Measurements from ENCODE around the gene LRRC4C.

Gene LRRC4C

GRCh38 chr11:40132912-40133311 is 1326.5 kb downstream of the LRRC4C start:
- H3K9me3 ChIP-seq (ENCODE audit: low read length), result no peaks in the 10 kb centered on the region
- TF ChIP-seq EZH2 (IDR thresholded peaks at IDR 0.05; ENCODE audit: borderline replicate concordance, low read length) (no peak), CTCF (IDR thresholded peaks at IDR 0.05; ENCODE audit: low read length) (no peak)

GRCh38 chr11:40130427-40130826 is 1329.0 kb downstream of the LRRC4C start:
- Histone ChIP-seq H3K9me3 (ENCODE audit: low read length) (no peaks in the 10 kb centered on the region), H3K27ac (ENCODE audit: low read depth, low read length, poor library complexity, severe bottlenecking) (no peak overlapping the region), H3F3A (ENCODE audit: insufficient read depth, low read length) (no peaks in the 10 kb centered on the region), H3K36me3 (ENCODE audit: insufficient read depth, low read length) (no peaks in the 10 kb centered on the region), H3K79me2 (ENCODE audit: insufficient read depth, low read length) (no peaks in the 10 kb centered on the region), H3K27me3 (ENCODE audit: insufficient read depth, low read length) (no peaks in the 10 kb centered on the region), H3K4me3 (ENCODE audit: low read depth, low read length, poor library complexity, severe bottlenecking) (no peak overlapping the region), H3K4me2 (ENCODE audit: low read length) (no peak overlapping the region), H4K20me1 (ENCODE audit: insufficient read depth, low read length) (no peaks in the 10 kb centered on the region), H3K4me1 (ENCODE audit: insufficient read depth, low read length, severe bottlenecking) (no peaks in the 10 kb centered on the region), H2AFZ (ENCODE audit: low read length) (no peak overlapping the region), H3K9me2 (ENCODE audit: low read depth, low read length) (no peaks in the 10 kb centered on the region), H3K9ac (ENCODE audit: low read length) (no peak overlapping the region)
- TF ChIP-seq CTCF (IDR thresholded peaks at IDR 0.05; ENCODE audit: low read length) (peak; percentile 15; the same call in 1 of the 2 replicates), EZH2 (IDR thresholded peaks at IDR 0.05; ENCODE audit: borderline replicate concordance, low read length) (no peak)

More at GRCh38 chr11:40132912-40133311, 1326.5 kb downstream of the LRRC4C start:
- no peak overlapping the region for H3K27ac ChIP-seq (ENCODE audit: low read depth, low read length, poor library complexity, severe bottlenecking)
- no peaks in the 10 kb centered on the region for H3K36me3 ChIP-seq (ENCODE audit: insufficient read depth, low read length)
- H3K4me1 ChIP-seq (ENCODE audit: insufficient read depth, low read length, severe bottlenecking), result no peaks in the 10 kb centered on the region
- no peaks in the 10 kb centered on the region for H3K9me2 ChIP-seq (ENCODE audit: low read depth, low read length)
- H3K9ac ChIP-seq (ENCODE audit: low read length), result no peak overlapping the region
- no peaks in the 10 kb centered on the region for H4K20me1 ChIP-seq (ENCODE audit: insufficient read depth, low read length)
- no peak overlapping the region for H3K4me2 ChIP-seq (ENCODE audit: low read length)
- no peak overlapping the region for H3K4me3 ChIP-seq (ENCODE audit: low read depth, low read length, poor library complexity, severe bottlenecking)
- no peak overlapping the region for H2AFZ ChIP-seq (ENCODE audit: low read length)
- no peaks in the 10 kb centered on the region for H3K27me3 ChIP-seq (ENCODE audit: insufficient read depth, low read length)
- H3K79me2 ChIP-seq (ENCODE audit: insufficient read depth, low read length), result no peaks in the 10 kb centered on the region
- no peaks in the 10 kb centered on the region for H3F3A ChIP-seq (ENCODE audit: insufficient read depth, low read length)

- TF ChIP-seq EZH2 (IDR thresholded peaks at IDR 0.05; ENCODE audit: borderline replicate concordance, low read length) (no peak), CTCF (IDR thresholded peaks at IDR 0.05; ENCODE audit: low read length) (peak; percentile 31; the same call in 1 of the 2 replicates)
- Histone ChIP-seq H3K4me3 (ENCODE audit: low read depth, low read length, poor library complexity, severe bottlenecking) (no peak overlapping the region), H3K27me3 (ENCODE audit: insufficient read depth, low read length) (no peaks in the 10 kb centered on the region), H3K9me2 (ENCODE audit: low read depth, low read length) (no peaks in the 10 kb centered on the region), H3K79me2 (ENCODE audit: insufficient read depth, low read length) (no peaks in the 10 kb centered on the region), H3K4me1 (ENCODE audit: insufficient read depth, low read length, severe bottlenecking) (no peaks in the 10 kb centered on the region), H4K20me1 (ENCODE audit: insufficient read depth, low read length) (no peaks in the 10 kb centered on the region), H3F3A (ENCODE audit: insufficient read depth, low read length) (no peaks in the 10 kb centered on the region), H3K36me3 (ENCODE audit: insufficient read depth, low read length) (no peaks in the 10 kb centered on the region), H3K4me2 (ENCODE audit: low read length) (no peak overlapping the region), H3K9ac (ENCODE audit: low read length) (no peak overlapping the region), H3K27ac (ENCODE audit: low read depth, low read length, poor library complexity, severe bottlenecking) (no peak overlapping the region), H3K9me3 (ENCODE audit: low read length) (no peaks in the 10 kb centered on the region), H2AFZ (ENCODE audit: low read length) (no peak overlapping the region)
These were observed 1330.2 kb downstream of the LRRC4C start for GRCh38 chr11:40129266-40129665.

Data from OCI-LY1 (cell line).